ENCODE measurements around the gene CD247.

DNA sequence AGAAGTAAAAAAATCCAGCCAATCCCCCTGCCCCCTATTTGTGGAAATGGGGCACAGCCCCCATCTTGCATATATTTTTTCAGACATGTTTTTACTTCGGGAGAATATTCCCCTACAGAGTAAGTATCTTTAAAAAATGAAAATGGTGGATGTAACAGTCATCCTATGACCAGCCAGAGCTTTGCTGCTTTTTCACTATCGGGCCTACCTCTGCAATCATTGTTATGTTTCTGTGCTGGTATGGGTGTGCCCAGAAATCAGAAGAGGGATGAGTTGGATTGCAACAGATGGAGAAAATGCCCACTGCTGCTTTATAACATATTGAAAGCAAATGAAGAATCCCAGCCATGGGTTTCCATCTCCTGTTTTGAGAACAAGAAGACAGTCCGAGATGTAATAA is 2.9 kb downstream of the CD247 start:
- no peak for TF ChIP-seq CTCF (IDR thresholded peaks at IDR 0.05)
- TF ChIP-seq YY1 (IDR thresholded peaks at IDR 0.05; ENCODE audit: low read depth), result no peak
- TF ChIP-seq POLR2AphosphoS5 (IDR thresholded peaks at IDR 0.05; ENCODE audit: low read depth, low read length), result no peak
- TF ChIP-seq GATA2 (CRISPR knock-in tag; IDR thresholded peaks at IDR 0.05), result no peak
- TF ChIP-seq GABPA (IDR thresholded peaks at IDR 0.05; ENCODE audit: low read depth), result no peak
- TF ChIP-seq, protein P1, sequence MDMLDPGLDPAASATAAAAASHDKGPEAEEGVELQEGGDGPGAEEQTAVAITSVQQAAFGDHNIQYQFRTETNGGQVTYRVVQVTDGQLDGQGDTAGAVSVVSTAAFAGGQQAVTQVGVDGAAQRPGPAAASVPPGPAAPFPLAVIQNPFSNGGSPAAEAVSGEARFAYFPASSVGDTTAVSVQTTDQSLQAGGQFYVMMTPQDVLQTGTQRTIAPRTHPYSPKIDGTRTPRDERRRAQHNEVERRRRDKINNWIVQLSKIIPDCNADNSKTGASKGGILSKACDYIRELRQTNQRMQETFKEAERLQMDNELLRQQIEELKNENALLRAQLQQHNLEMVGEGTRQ (IDR thresholded peaks at IDR 0.05; ENCODE audit: borderline replicate concordance, low read depth, low read length), result no peak
- TF ChIP-seq, protein P2, sequence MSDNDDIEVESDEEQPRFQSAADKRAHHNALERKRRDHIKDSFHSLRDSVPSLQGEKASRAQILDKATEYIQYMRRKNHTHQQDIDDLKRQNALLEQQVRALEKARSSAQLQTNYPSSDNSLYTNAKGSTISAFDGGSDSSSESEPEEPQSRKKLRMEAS (IDR thresholded peaks at IDR 0.05; ENCODE audit: low read depth), result no peak
- TF ChIP-seq, protein P3, sequence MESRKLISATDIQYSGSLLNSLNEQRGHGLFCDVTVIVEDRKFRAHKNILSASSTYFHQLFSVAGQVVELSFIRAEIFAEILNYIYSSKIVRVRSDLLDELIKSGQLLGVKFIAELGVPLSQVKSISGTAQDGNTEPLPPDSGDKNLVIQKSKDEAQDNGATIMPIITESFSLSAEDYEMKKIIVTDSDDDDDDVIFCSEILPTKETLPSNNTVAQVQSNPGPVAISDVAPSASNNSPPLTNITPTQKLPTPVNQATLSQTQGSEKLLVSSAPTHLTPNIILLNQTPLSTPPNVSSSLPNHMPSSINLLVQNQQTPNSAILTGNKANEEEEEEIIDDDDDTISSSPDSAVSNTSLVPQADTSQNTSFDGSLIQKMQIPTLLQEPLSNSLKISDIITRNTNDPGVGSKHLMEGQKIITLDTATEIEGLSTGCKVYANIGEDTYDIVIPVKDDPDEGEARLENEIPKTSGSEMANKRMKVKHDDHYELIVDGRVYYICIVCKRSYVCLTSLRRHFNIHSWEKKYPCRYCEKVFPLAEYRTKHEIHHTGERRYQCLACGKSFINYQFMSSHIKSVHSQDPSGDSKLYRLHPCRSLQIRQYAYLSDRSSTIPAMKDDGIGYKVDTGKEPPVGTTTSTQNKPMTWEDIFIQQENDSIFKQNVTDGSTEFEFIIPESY (IDR thresholded peaks at IDR 0.05; ENCODE audit: borderline replicate concordance, low read depth), result no peak
- no peak for TF ChIP-seq RAD21 (IDR thresholded peaks at IDR 0.05; ENCODE audit: low read length)
- no peak for TF ChIP-seq SMC3 (IDR thresholded peaks at IDR 0.05; ENCODE audit: low read depth, low read length)
- TF ChIP-seq JUND (IDR thresholded peaks at IDR 0.05), result no peak

Data from SK-N-SH (cell line).